Neural cell (in vitro differentiated cells): Measurements from ENCODE around the gene TEKT2. TPM values are rescaled to one million over a fixed set of nuclear protein-coding genes. Genes with fewer than 3 reads are reported as not detected.

Experiments used
- H2AFZ ChIP-seq: fragments of 200-600, 300-800 bp; sonication (generic), shearing (Covaris generic); 2 replicates; pipeline ENCODE4 v1.6.0; 2014; ENCODE audit warnings: low read depth, mild to moderate bottlenecking, antibody characterized with exemption, low read length, moderate library complexity
- H3F3A ChIP-seq: fragments of 200-600 bp; shearing (Covaris generic); 2 replicates; pipeline ENCODE4 v1.6.1; 2016; ENCODE audit warnings: mild to moderate bottlenecking, moderate library complexity, mixed read lengths, antibody characterized with exemption, low read length; ENCODE audit not compliant: insufficient read depth, poor library complexity, severe bottlenecking
- H3K27ac ChIP-seq: fragments of 200-600, 300-800 bp; sonication (generic), shearing (Covaris generic); 2 replicates; pipeline ENCODE4 v1.5.1; 2014; ENCODE audit warnings: mild to moderate bottlenecking, low read length, moderate library complexity
- H3K27me3 ChIP-seq: fragments of 300-800, 200-600 bp; sonication (generic), shearing (Covaris generic); 2 replicates; pipeline ENCODE4 v1.6.0; 2014; ENCODE audit warnings: mild to moderate bottlenecking, low read depth, low read length, moderate library complexity; ENCODE audit not compliant: insufficient read depth
- H3K36me3 ChIP-seq: fragments of 300-800, 200-600 bp; sonication (generic), shearing (Covaris generic); 2 replicates; pipeline ENCODE4 v1.5.1; 2014; ENCODE audit warnings: mild to moderate bottlenecking, antibody characterized with exemption, low read length, moderate library complexity; ENCODE audit not compliant: insufficient read depth
- H3K4me2 ChIP-seq: fragments of 300-800, 200-600 bp; sonication (generic), shearing (Covaris generic); 2 replicates; pipeline ENCODE4 v1.6.0; 2014; ENCODE audit warnings: mild to moderate bottlenecking, low read length
- H3K4me3 ChIP-seq: fragments of 300-800, 200-600 bp; sonication (generic), shearing (Covaris generic); 2 replicates; pipeline ENCODE4 v1.5.1; 2014; ENCODE audit warnings: mild to moderate bottlenecking, low read length, moderate library complexity
- H3K79me2 ChIP-seq: fragments of 200-600 bp; shearing (Covaris generic); replicated peaks from 2 replicates; pipeline ENCODE4 v1.6.0; 2014; ENCODE audit warnings: mild to moderate bottlenecking, low read length, moderate library complexity; ENCODE audit not compliant: insufficient read depth
- H3K9ac ChIP-seq: fragments of 300-800, 200-600 bp; sonication (generic), shearing (Covaris generic); 2 replicates; pipeline ENCODE4 v1.6.1; 2016; ENCODE audit warnings: mild to moderate bottlenecking, low read length, mixed read lengths
- H3K9me2 ChIP-seq: fragments of 200-600 bp; shearing (Covaris generic); 2 replicates; pipeline ENCODE4 v1.6.1; 2016; ENCODE audit warnings: mild to moderate bottlenecking, low read length, mixed read lengths; ENCODE audit not compliant: insufficient read depth
- H3K9me3 ChIP-seq: fragments of 200-600, 300-800 bp; sonication (generic), shearing (Covaris generic); 2 replicates; pipeline ENCODE4 v1.6.1; 2016; ENCODE audit warnings: mild to moderate bottlenecking, mixed run types, low read length, moderate library complexity, mixed read lengths
- H4K20me1 ChIP-seq: fragments of 200-600 bp; shearing (Covaris generic); 2 replicates; pipeline ENCODE4 v1.6.1; 2016; ENCODE audit warnings: mild to moderate bottlenecking, mixed run types; ENCODE audit not compliant: insufficient read depth
- EP300 ChIP-seq: fragments of 450-650 bp; conservative IDR thresholded peaks from 2 replicates; pipeline ENCODE4 v1.6.1; 2014; ENCODE audit warnings: antibody characterized with exemption, mild to moderate bottlenecking, moderate library complexity; ENCODE audit not compliant: poor library complexity, severe bottlenecking
- EZH2 ChIP-seq: fragments of 200-600, 300-800 bp; shearing (Covaris generic), sonication (generic); IDR thresholded peaks from 2 replicates; pipeline ENCODE4 v1.6.1; 2014; ENCODE audit warnings: antibody characterized with exemption, low read length, borderline replicate concordance, mild to moderate bottlenecking; ENCODE audit not compliant: insufficient read depth, poor library complexity, severe bottlenecking
- MXI1 ChIP-seq: fragments of 450-650 bp; conservative IDR thresholded peaks from 2 replicates; pipeline ENCODE4 v1.6.1; 2014; ENCODE audit warnings: antibody characterized with exemption, mild to moderate bottlenecking; ENCODE audit not compliant: poor library complexity, severe bottlenecking
- POLR2AphosphoS5 ChIP-seq: IDR thresholded peaks from 2 replicates; pipeline ENCODE4 v1.6.1; 2012
- RAD21 ChIP-seq: fragments of 450-650 bp; conservative IDR thresholded peaks from 2 replicates; pipeline ENCODE4 v1.6.1; 2014; ENCODE audit warnings: antibody characterized with exemption, mild to moderate bottlenecking, moderate library complexity
- SMC3 ChIP-seq: fragments of 450-650 bp; conservative IDR thresholded peaks from 2 replicates; pipeline ENCODE4 v1.6.1; 2014; ENCODE audit warnings: antibody characterized with exemption, mild to moderate bottlenecking, moderate library complexity; ENCODE audit not compliant: poor library complexity
- polyA plus RNA-seq: library from polyadenylated mRNA; depleted of rRNA; stranded (reverse); fragments of >200 nt; gene quantifications from 2 replicates; pipeline ENCODE4 v1.2.3, GENCODE V29; 2014
- TF ChIP-seq, protein P1 (sequence below): IDR thresholded peaks from 2 replicates; pipeline ENCODE4 v1.6.1; 2012; ENCODE audit warnings: borderline replicate concordance
- TF ChIP-seq, protein P2 (sequence below): fragments of 450-650 bp; IDR thresholded peaks from 2 replicates; pipeline ENCODE4 v1.5.1; 2014; ENCODE audit warnings: antibody characterized with exemption, mild to moderate bottlenecking, moderate library complexity; ENCODE audit not compliant: poor library complexity, severe bottlenecking

TEKT2 gene
- polyA plus RNA-seq, 1 donor from 2014 or later = 32.1 TPM

GRCh38 chr1:36115200-36115669 lies 31.3 kb downstream of the TEKT2 start:
- Histone ChIP-seq H3K36me3 (no peaks in the 10 kb centered on the region), H3K27me3 (no peaks in the 10 kb centered on the region), H2AFZ (no peak overlapping the region), H3K4me3 (no peak overlapping the region), H3F3A (no peaks in the 10 kb centered on the region), H3K27ac (no peak overlapping the region), H3K9me2 (no peaks in the 10 kb centered on the region), H4K20me1 (no peaks in the 10 kb centered on the region), H3K4me2 (no peak overlapping the region), H3K9me3 (no peaks in the 10 kb centered on the region), H3K9ac (no peak overlapping the region), H3K79me2 (no peaks in the 10 kb centered on the region)
- TF ChIP-seq, protein P1, sequence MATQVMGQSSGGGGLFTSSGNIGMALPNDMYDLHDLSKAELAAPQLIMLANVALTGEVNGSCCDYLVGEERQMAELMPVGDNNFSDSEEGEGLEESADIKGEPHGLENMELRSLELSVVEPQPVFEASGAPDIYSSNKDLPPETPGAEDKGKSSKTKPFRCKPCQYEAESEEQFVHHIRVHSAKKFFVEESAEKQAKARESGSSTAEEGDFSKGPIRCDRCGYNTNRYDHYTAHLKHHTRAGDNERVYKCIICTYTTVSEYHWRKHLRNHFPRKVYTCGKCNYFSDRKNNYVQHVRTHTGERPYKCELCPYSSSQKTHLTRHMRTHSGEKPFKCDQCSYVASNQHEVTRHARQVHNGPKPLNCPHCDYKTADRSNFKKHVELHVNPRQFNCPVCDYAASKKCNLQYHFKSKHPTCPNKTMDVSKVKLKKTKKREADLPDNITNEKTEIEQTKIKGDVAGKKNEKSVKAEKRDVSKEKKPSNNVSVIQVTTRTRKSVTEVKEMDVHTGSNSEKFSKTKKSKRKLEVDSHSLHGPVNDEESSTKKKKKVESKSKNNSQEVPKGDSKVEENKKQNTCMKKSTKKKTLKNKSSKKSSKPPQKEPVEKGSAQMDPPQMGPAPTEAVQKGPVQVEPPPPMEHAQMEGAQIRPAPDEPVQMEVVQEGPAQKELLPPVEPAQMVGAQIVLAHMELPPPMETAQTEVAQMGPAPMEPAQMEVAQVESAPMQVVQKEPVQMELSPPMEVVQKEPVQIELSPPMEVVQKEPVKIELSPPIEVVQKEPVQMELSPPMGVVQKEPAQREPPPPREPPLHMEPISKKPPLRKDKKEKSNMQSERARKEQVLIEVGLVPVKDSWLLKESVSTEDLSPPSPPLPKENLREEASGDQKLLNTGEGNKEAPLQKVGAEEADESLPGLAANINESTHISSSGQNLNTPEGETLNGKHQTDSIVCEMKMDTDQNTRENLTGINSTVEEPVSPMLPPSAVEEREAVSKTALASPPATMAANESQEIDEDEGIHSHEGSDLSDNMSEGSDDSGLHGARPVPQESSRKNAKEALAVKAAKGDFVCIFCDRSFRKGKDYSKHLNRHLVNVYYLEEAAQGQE = no peak
- TF ChIP-seq POLR2AphosphoS5 (no peak), EZH2 (no peak), EP300 (no peak), SMC3 (no peak), MXI1 (no peak), RAD21 (no peak)
- TF ChIP-seq, protein P2, sequence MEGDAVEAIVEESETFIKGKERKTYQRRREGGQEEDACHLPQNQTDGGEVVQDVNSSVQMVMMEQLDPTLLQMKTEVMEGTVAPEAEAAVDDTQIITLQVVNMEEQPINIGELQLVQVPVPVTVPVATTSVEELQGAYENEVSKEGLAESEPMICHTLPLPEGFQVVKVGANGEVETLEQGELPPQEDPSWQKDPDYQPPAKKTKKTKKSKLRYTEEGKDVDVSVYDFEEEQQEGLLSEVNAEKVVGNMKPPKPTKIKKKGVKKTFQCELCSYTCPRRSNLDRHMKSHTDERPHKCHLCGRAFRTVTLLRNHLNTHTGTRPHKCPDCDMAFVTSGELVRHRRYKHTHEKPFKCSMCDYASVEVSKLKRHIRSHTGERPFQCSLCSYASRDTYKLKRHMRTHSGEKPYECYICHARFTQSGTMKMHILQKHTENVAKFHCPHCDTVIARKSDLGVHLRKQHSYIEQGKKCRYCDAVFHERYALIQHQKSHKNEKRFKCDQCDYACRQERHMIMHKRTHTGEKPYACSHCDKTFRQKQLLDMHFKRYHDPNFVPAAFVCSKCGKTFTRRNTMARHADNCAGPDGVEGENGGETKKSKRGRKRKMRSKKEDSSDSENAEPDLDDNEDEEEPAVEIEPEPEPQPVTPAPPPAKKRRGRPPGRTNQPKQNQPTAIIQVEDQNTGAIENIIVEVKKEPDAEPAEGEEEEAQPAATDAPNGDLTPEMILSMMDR = no peak

GRCh38 chr1:36115931-36116330 lies 32.0 kb downstream of the TEKT2 start:
- TF ChIP-seq SMC3 (no peak), RAD21 (no peak), POLR2AphosphoS5 (no peak)
- TF ChIP-seq, protein P2 = no peak
- TF ChIP-seq, protein P1 = no peak
- H3K27ac ChIP-seq = no peak overlapping the region
- H2AFZ ChIP-seq = no peak overlapping the region
- H3K9me3 ChIP-seq = no peaks in the 10 kb centered on the region
- H3K9me2 ChIP-seq = no peaks in the 10 kb centered on the region
- no peaks in the 10 kb centered on the region for H3K27me3 ChIP-seq
- H3F3A ChIP-seq = no peaks in the 10 kb centered on the region
- no peak overlapping the region for H3K9ac ChIP-seq
- H3K36me3 ChIP-seq = no peaks in the 10 kb centered on the region
- no peak overlapping the region for H3K4me3 ChIP-seq
- no peaks in the 10 kb centered on the region for H3K79me2 ChIP-seq
- no peak overlapping the region for H3K4me2 ChIP-seq
- no peaks in the 10 kb centered on the region for H4K20me1 ChIP-seq
